CD4-positive, alpha-beta T cell treated with Interleukin-12 subunit alpha and Interleukin-12 subunit beta, for 1 hour (primary cell): ENCODE data around the gene DDX52.

Source experiments
- DNase-seq: peaks from one replicate; pipeline ENCODE4 v3.0.0-alpha.2; 2020

Gene DDX52

DNA sequence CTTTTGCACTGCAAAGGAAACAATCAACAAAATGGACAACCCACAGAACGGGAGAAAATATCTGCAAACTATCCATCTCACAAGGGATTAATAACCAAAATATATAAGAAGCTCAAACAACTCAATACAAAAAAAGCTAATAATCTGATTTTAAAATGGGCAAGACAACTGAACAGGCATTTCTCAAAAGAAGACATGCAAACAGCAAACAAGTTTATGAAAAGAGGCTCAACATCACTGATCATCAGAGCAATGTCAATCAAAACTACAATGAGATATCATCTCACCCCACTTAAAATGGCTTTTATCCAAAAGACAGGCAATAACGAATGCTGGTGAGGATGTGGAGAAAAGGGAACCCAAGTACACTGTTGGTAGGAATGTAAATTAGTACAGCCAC is 68.8 kb downstream of the DDX52 start:
- DNase-seq = no peak

- no peak for DNase-seq
Observed at GRCh38 chr17:37571674-37572073, 71.6 kb downstream of the DDX52 start.

- peak; percentile 23 for DNase-seq
Observed at GRCh38 chr17:37570527-37571093, 72.6 kb downstream of the DDX52 start.

GRCh38 chr17:37568350-37569053 is 74.7 kb downstream of the DDX52 start:
- no peak for DNase-seq

- no peak for DNase-seq
Observed at GRCh38 chr17:37567538-37567937, 75.7 kb downstream of the DDX52 start.

- no peak for DNase-seq
Observed at GRCh38 chr17:37567137-37567536, 76.1 kb downstream of the DDX52 start.

DNA sequence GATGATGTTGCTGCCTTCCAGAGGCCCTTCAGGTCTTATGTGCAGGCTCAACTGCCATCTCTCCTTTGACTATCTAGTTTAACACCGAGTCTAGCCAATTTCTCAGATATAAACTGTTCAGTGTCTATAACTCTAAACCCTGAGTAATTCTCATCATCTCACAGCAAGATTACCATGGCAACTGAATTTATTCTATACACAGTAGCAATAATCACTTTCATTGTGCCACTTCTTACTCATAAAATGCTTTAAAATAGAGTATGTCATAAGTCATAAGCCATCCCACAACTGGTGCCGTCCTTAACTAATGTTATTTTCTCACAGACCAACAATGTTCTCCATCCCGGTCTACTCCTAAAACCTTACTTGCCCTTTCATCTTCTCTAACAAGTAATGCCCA is 79.0 kb downstream of the DDX52 start:
- DNase-seq = no peak

DNA sequence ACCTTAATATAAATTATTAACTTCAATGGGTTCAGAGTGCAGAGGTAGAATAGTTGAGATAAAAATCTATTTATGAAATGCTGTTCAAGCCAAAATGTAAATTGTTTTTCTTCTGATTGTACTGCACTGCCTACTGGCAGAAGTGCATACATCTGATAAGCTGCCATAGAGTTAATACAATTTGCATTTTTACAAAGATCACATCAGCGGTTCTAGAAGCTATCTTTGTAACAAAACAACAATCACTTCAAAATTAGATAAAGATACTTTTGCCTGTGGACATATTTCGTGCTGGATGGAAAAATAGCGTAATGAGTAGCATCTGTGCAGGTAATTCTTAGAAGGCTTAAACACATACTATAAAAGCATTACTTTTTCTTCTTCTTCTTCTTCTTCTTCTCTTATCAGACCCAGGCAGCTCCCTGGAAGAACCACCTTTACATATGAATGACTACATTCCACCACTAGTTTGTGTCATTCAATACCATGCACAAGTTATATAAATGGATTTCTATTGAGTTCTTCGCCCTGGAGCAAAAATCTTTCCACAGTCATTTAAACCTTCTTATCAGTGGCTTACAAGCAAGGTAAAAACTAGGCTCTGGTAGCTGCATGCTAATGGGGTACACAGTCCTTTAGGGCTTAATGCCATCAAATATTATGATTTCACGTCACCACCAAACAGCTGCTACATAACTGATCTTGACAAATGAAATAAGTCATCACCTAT is 81.1 kb downstream of the DDX52 start:
- DNase-seq = no peak
